ENCODE results near the gene ZMYND11. TPM values are rescaled to one million over a fixed set of nuclear protein-coding genes. Genes with fewer than 3 reads are reported as not detected.

Gene ZMYND11
- total RNA-seq, 4 donors from 2014 or later = 28.9 to 132 (median 37.2) TPM

GRCh38 chr10:274866-275265, 139.6 kb downstream of the ZMYND11 start:
- Histone ChIP-seq H3K4me1 (no peaks in the 10 kb centered on the region), H3K36me3 (peaks cover 0 to 28% (median 0%) of the 10 kb centered on the region in 3 donors), H3K27me3 (no peaks in the 10 kb centered on the region), H3K4me3 (no peak overlapping the region), H3K9me3 (no peaks in the 10 kb centered on the region), H3K27ac (no peak overlapping the region)
- TF ChIP-seq CTCF (IDR thresholded peaks at IDR 0.05) (no peak), POLR2A (IDR thresholded peaks at IDR 0.05) (no peak)
- DNase-seq = no peak

GRCh38 chr10:275680-276079, 140.4 kb downstream of the ZMYND11 start:
- DNase-seq = no peak
- no peaks in the 10 kb centered on the region for H3K9me3 ChIP-seq
- H3K4me1 ChIP-seq = no peaks in the 10 kb centered on the region
- peaks cover 0 to 36% (median 0%) of the 10 kb centered on the region in 3 donors for H3K36me3 ChIP-seq
- no peak overlapping the region for H3K27ac ChIP-seq
- no peak overlapping the region for H3K4me3 ChIP-seq
- H3K27me3 ChIP-seq = no peaks in the 10 kb centered on the region
- TF ChIP-seq CTCF (IDR thresholded peaks at IDR 0.05) (no peak), POLR2A (IDR thresholded peaks at IDR 0.05) (no peak)

DNA sequence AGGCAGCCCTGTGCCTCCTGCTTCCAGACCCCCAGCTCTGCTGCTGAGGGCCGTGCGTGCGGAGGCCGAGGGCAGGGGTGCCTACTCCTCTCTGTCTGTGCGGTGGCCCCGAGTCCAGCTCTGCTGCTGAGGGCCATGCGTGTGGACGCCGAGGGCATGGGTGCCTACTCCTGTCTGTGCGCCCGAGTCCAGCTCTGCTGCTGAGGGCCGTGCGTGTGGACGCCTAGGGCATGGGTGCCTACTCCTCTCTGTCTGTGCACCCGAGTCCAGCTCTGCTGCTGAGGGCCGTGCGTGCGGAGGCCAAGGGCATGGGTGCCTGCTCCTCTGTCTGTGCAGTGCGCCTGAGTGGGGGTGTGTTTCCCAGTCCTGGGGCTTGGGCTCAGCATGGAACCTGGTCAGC, 142.7 kb downstream of the ZMYND11 start:
- no peak overlapping the region for H3K4me3 ChIP-seq
- H3K36me3 ChIP-seq = peaks cover 0 to 55% (median 0%) of the 10 kb centered on the region in 3 donors
- H3K9me3 ChIP-seq = no peaks in the 10 kb centered on the region
- TF ChIP-seq POLR2A (IDR thresholded peaks at IDR 0.05) (no peak), CTCF (IDR thresholded peaks at IDR 0.05) (no peak)
- no peaks in the 10 kb centered on the region for H3K4me1 ChIP-seq
- no peak overlapping the region for H3K27ac ChIP-seq
- no peak for DNase-seq
- H3K27me3 ChIP-seq = no peaks in the 10 kb centered on the region

GRCh38 chr10:278707-279106, 143.5 kb downstream of the ZMYND11 start:
- H3K36me3 ChIP-seq = peaks cover 0 to 61% (median 0%) of the 10 kb centered on the region in 3 donors
- H3K27ac ChIP-seq = no peak overlapping the region
- no peak overlapping the region for H3K4me3 ChIP-seq
- no peaks in the 10 kb centered on the region for H3K4me1 ChIP-seq
- no peaks in the 10 kb centered on the region for H3K27me3 ChIP-seq
- DNase-seq = no peak
- TF ChIP-seq CTCF (IDR thresholded peaks at IDR 0.05) (no peak), POLR2A (IDR thresholded peaks at IDR 0.05) (no peak)
- no peaks in the 10 kb centered on the region for H3K9me3 ChIP-seq

DNA sequence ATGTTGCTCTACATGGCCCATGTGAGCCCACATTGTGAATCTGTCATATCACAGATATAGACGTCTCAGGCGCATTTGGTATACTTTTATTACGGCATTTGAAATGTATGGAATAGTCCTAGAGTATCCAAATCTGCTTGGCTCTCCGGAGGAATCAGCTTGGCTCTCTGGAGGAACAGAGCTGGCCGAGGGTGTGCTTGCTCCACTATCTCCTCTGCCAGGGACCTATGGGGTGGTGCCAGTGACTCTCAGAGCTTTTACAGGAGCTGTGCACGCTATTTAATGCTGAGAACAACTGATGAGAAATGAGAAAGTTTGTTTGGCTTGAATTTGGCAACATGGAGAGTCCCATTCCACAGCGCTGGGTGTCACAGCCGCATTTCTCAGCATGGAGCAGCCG, 144.0 kb downstream of the ZMYND11 start:
- DNase-seq = no peak
- no peaks in the 10 kb centered on the region for H3K4me1 ChIP-seq
- peaks cover 0 to 64% (median 0%) of the 10 kb centered on the region in 3 donors for H3K36me3 ChIP-seq
- H3K4me3 ChIP-seq = no peak overlapping the region
- no peak overlapping the region for H3K27ac ChIP-seq
- TF ChIP-seq POLR2A (IDR thresholded peaks at IDR 0.05) = no peak
- no peak for TF ChIP-seq CTCF (IDR thresholded peaks at IDR 0.05)
- H3K27me3 ChIP-seq = no peaks in the 10 kb centered on the region
- no peaks in the 10 kb centered on the region for H3K9me3 ChIP-seq

- no peak for TF ChIP-seq CTCF (IDR thresholded peaks at IDR 0.05)
- Histone ChIP-seq H3K9me3 (no peaks in the 10 kb centered on the region), H3K4me3 (no peak overlapping the region), H3K27ac (no peak overlapping the region), H3K36me3 (peaks cover 0 to 69% (median 0%) of the 10 kb centered on the region in 3 donors), H3K27me3 (no peaks in the 10 kb centered on the region), H3K4me1 (no peaks in the 10 kb centered on the region)
- no peak for DNase-seq
Measured at GRCh38 chr10:279655-280054, 144.4 kb downstream of the ZMYND11 start.

Measured in Peyer's patch (tissue), 4 donors.